Mononuclear cell (primary cell): ENCODE measurements around the gene ANKRD53. TPM values are rescaled to one million over a fixed set of nuclear protein-coding genes. Genes with fewer than 3 reads are reported as not detected.

Source experiments
- total RNA-seq: library from RNA; depleted of rRNA; stranded (reverse); fragments of >200 nt; gene quantifications from one replicate; pipeline ENCODE4 v1.2.3, GENCODE V29; 2012

The ANKRD53 gene
- total RNA-seq, 1 donor: 0.10 TPM

Other genes starting within 250 kb of the ANKRD53 start
- 2.4 TPM for gene ADD2, start 210.4 kb upstream of the ANKRD53 start, total RNA-seq
- gene FIGLA, start 188.0 kb upstream of the ANKRD53 start, total RNA-seq: not detected
- gene CLEC4F, start 158.0 kb upstream of the ANKRD53 start, total RNA-seq: 0.21 TPM
- gene CD207, start 142.8 kb upstream of the ANKRD53 start, total RNA-seq: 0.10 TPM
- gene VAX2, start 78.1 kb upstream of the ANKRD53 start, total RNA-seq: not detected
- gene ATP6V1B1, start 42.7 kb upstream of the ANKRD53 start, total RNA-seq: not detected
- 16.7 TPM for gene TEX261, start 16.2 kb downstream of the ANKRD53 start, total RNA-seq
- gene NAGK, start 90.0 kb downstream of the ANKRD53 start, total RNA-seq: 25.7 TPM
- 6.8 TPM for gene MCEE, start 151.6 kb downstream of the ANKRD53 start, total RNA-seq
- gene MPHOSPH10, start 152.0 kb downstream of the ANKRD53 start, total RNA-seq: 21.1 TPM
- gene PAIP2B, start 248.5 kb downstream of the ANKRD53 start, total RNA-seq: 1.4 TPM